Common myeloid progenitor, CD34-positive (primary cell): ENCODE measurements around the gene SLC6A6.

ENCODE experiments used
- CTCF ChIA-PET: fragments of 350-600 bp; sonication (Branson Sonifier 250); formaldehyde crosslinking; loops from one replicate; lab custom pipeline; 2021; ENCODE audit warnings: antibody characterized with exemption; lab: Charles Lee
- POLR2A ChIA-PET: fragments of 350-600 bp; sonication (Branson Sonifier 250); formaldehyde crosslinking; loops from one replicate; lab custom pipeline; 2021; ENCODE audit warnings: antibody characterized with exemption; lab: Charles Lee
- DNase-seq, 3 donors: peaks; one replicate each; pipeline versions ENCODE4 v3.0.0 to v3.0.0-alpha.2; 2013
- H3K27ac ChIP-seq, 2 experiments: 1 replicate in 1 of 2; 2 replicates in 1 of 2; pipeline ENCODE4 v1.7.0; 2013; ENCODE audit warnings: inconsistent platforms in 2 of 2, low read length in 2 of 2, mild to moderate bottlenecking in 2 of 2, low read depth in 1 of 2, moderate library complexity in 1 of 2; ENCODE audit not compliant: severe bottlenecking in 2 of 2, insufficient read depth in 1 of 2, poor library complexity in 1 of 2
- H3K27me3 ChIP-seq, 5 experiments: replicated peaks in 2 of 5; 1 replicate in 3 of 5; 2 replicates in 2 of 5; pipeline versions ENCODE4 v1.6.1 to v1.7.0; 2013; ENCODE audit warnings: low read length in 4 of 5, mild to moderate bottlenecking in 2 of 5, moderate library complexity in 2 of 5, inconsistent platforms in 1 of 5; ENCODE audit not compliant: insufficient read depth in 5 of 5, control insufficient read depth in 4 of 5
- H3K36me3 ChIP-seq, 4 experiments: 1 replicate in 2 of 4; 2 replicates in 2 of 4; pipeline versions ENCODE4 v1.6.1 to v1.7.0; 2013; ENCODE audit warnings: low read length in 3 of 4, control low read depth in 1 of 4, mild to moderate bottlenecking in 1 of 4; ENCODE audit not compliant: control insufficient read depth in 4 of 4, insufficient read depth in 4 of 4
- H3K4me1 ChIP-seq, 4 experiments: 1 replicate in 3 of 4; 2 replicates in 1 of 4; pipeline versions ENCODE4 v1.6.1 to v1.7.1; 2013; ENCODE audit warnings: low read length in 3 of 4, mild to moderate bottlenecking in 3 of 4, control low read depth in 1 of 4, inconsistent platforms in 1 of 4, moderate library complexity in 1 of 4; ENCODE audit not compliant: control insufficient read depth in 4 of 4, insufficient read depth in 4 of 4; ENCODE audit errors: control extremely low read depth in 1 of 4
- H3K4me3 ChIP-seq, 7 experiments: 1 replicate in 4 of 7; 2 replicates in 3 of 7; pipeline versions ENCODE4 v1.5.1 to v1.7.0; 2013; ENCODE audit warnings: mild to moderate bottlenecking in 7 of 7, low read length in 6 of 7, moderate library complexity in 6 of 7, inconsistent platforms in 2 of 7, low read depth in 2 of 7, control low read depth in 1 of 7; ENCODE audit not compliant: insufficient read depth in 4 of 7, control insufficient read depth in 1 of 7; ENCODE audit errors: extremely low read depth in 1 of 7
- H3K9me3 ChIP-seq, 5 experiments: 1 replicate in 4 of 5; 2 replicates in 1 of 5; pipeline versions ENCODE4 v1.6.1 to v1.7.1; 2013; ENCODE audit warnings: low read length in 4 of 5, mild to moderate bottlenecking in 2 of 5, inconsistent platforms in 1 of 5, low read depth in 1 of 5, moderate library complexity in 1 of 5; ENCODE audit not compliant: control insufficient read depth in 4 of 5, insufficient read depth in 2 of 5; ENCODE audit errors: control extremely low read depth in 1 of 5
- WGBS: methylation state at CpG from one replicate; pipeline ENCODE4 v1.1.5; 2013; ENCODE audit not compliant: insufficient coverage; 5-methylcytosine and 5-hydroxymethylcytosine counted together

The SLC6A6 gene

GRCh38 chr3:14479591-14479990, 77.2 kb downstream of the SLC6A6 start:
- DNase-seq: no peak
- CTCF ChIA-PET: interaction anchor here (1.2 to 1.6 kb wide), 2 partner anchors 218 to 275 kb away, joined by 3 to 4 read pairs; no protein-coding TSS in a partner anchor
- Histone ChIP-seq H3K36me3 (peaks cover 28 to 98% (median 70%) of the 10 kb centered on the region in 4 experiments), H3K27ac (no peak overlapping the region), H3K9me3 (no peaks in the 10 kb centered on the region), H3K4me1 (no peaks in the 10 kb centered on the region), H3K27me3 (no peaks in the 10 kb centered on the region), H3K4me3 (no peak overlapping the region)
- 99% methylated on average over 6 of the region's 6 CpGs for WGBS
- POLR2A ChIA-PET: no interaction called here

- ChIA-PET POLR2A (no interaction called here), CTCF (interaction anchor here (1.0 to 1.2 kb wide), 2 partner anchors 13 to 276 kb away, joined by 3 read pairs; no protein-coding TSS in a partner anchor)
- Histone ChIP-seq H3K4me1 (no peaks in the 10 kb centered on the region), H3K36me3 (peaks cover 28 to 99% (median 72%) of the 10 kb centered on the region in 4 experiments), H3K4me3 (no peak overlapping the region), H3K9me3 (no peaks in the 10 kb centered on the region), H3K27ac (no peak overlapping the region), H3K27me3 (no peaks in the 10 kb centered on the region)
- no peak for DNase-seq
- 98% methylated on average over 6 of the region's 8 CpGs for WGBS
Observed at GRCh38 chr3:14480207-14481017, 78.0 kb downstream of the SLC6A6 start.

- ChIA-PET POLR2A (no interaction called here), CTCF (interaction anchor here (1.0 kb wide), 1 partner anchor 14 kb away, joined by 3 read pairs; no protein-coding TSS in a partner anchor)
- WGBS: 98% methylated on average over 9 of the region's 10 CpGs
- Histone ChIP-seq H3K27ac (no peak overlapping the region), H3K4me1 (no peaks in the 10 kb centered on the region), H3K27me3 (no peaks in the 10 kb centered on the region), H3K9me3 (no peaks in the 10 kb centered on the region), H3K36me3 (peaks cover 24 to 99% (median 71%) of the 10 kb centered on the region in 4 experiments), H3K4me3 (no peak overlapping the region)
- no peak for DNase-seq
Observed at GRCh38 chr3:14481018-14481645, 78.7 kb downstream of the SLC6A6 start.

GRCh38 chr3:14481646-14482036, 79.2 kb downstream of the SLC6A6 start:
- ChIA-PET POLR2A (no interaction called here), CTCF (no interaction called here)
- DNase-seq: no peak
- no peak overlapping the region for H3K4me3 ChIP-seq
- no peak overlapping the region for H3K27ac ChIP-seq
- no peaks in the 10 kb centered on the region for H3K27me3 ChIP-seq
- H3K36me3 ChIP-seq: peaks cover 24 to 99% (median 72%) of the 10 kb centered on the region in 4 experiments
- no peaks in the 10 kb centered on the region for H3K4me1 ChIP-seq
- no peaks in the 10 kb centered on the region for H3K9me3 ChIP-seq
- 100% methylated on average over 6 of the region's 13 CpGs for WGBS

GRCh38 chr3:14482271-14482721, 79.9 kb downstream of the SLC6A6 start:
- WGBS: 94% methylated on average over 2 of the region's 2 CpGs
- ChIA-PET POLR2A (no interaction called here), CTCF (interaction anchor here (1.0 kb wide), 1 partner anchor 15 kb away, joined by 3 read pairs; no protein-coding TSS in a partner anchor)
- H3K27me3 ChIP-seq: no peaks in the 10 kb centered on the region
- no peak overlapping the region for H3K4me3 ChIP-seq
- no peaks in the 10 kb centered on the region for H3K4me1 ChIP-seq
- H3K27ac ChIP-seq: no peak overlapping the region
- H3K9me3 ChIP-seq: no peaks in the 10 kb centered on the region
- no peak for DNase-seq
- peaks cover 26 to 97% (median 75%) of the 10 kb centered on the region in 4 experiments for H3K36me3 ChIP-seq

- CTCF ChIA-PET: interaction anchor here (1.0 to 1.6 kb wide), 3 partner anchors 16 to 83 kb away, joined by 3 to 9 read pairs (median 4); no protein-coding TSS in a partner anchor
- Histone ChIP-seq H3K27ac (no peak overlapping the region), H3K4me3 (no peak overlapping the region), H3K4me1 (no peaks in the 10 kb centered on the region), H3K36me3 (peaks cover 23 to 97% (median 77%) of the 10 kb centered on the region in 4 experiments), H3K9me3 (no peaks in the 10 kb centered on the region), H3K27me3 (no peaks in the 10 kb centered on the region)
- POLR2A ChIA-PET: no interaction called here
- DNase-seq: no peak
- 100% methylated on average over 1 of the region's 1 CpG for WGBS
Observed at GRCh38 chr3:14483286-14483685, 80.9 kb downstream of the SLC6A6 start.
